Suppressor macrophage (primary cell): ENCODE results near the gene IGSF23.
"Not testable (repeated sequence)": the region's sequence is repeated elsewhere in the genome, so short reads cannot be mapped to it uniquely, and the experiment has no call there.

Source experiments
- DNase-seq, 4 experiments: peaks; one replicate each; pipeline ENCODE4 v3.0.0-alpha.2; 2020 to 2022

Gene IGSF23

DNA sequence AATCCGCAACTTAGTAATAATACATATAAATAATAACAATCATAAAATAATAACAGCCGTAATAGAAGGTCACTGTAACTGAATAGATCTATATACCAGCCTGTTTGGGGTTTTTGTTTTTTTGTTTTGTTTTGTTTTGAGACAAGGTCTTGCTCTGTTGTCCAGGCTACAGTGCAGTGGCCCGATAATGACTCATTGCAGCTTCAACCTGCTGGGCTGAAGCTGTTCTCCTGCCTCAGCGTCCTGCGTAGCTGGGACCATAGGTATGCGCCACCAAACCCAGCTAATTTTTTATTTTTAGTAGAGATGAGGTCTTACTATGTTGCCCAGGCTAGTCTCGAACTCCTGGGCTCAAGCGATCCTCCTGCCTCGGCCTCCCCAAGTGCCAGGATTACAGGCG lies 950 bp downstream of the IGSF23 start:
- DNase-seq = no peak

GRCh38 chr19:44615863-44616247 lies 2.5 kb downstream of the IGSF23 start:
- DNase-seq = no peak

GRCh38 chr19:44617110-44617880 lies 3.9 kb downstream of the IGSF23 start:
- DNase-seq = no peak

GRCh38 chr19:44618640-44619357 lies 5.4 kb downstream of the IGSF23 start:
- DNase-seq = no peak

GRCh38 chr19:44620667-44621066 lies 7.3 kb downstream of the IGSF23 start:
- peak; percentile 20 to 45 (median 32) for DNase-seq

- DNase-seq = no peak
These were observed 8.0 kb downstream of the IGSF23 start for GRCh38 chr19:44621367-44621766.

DNA sequence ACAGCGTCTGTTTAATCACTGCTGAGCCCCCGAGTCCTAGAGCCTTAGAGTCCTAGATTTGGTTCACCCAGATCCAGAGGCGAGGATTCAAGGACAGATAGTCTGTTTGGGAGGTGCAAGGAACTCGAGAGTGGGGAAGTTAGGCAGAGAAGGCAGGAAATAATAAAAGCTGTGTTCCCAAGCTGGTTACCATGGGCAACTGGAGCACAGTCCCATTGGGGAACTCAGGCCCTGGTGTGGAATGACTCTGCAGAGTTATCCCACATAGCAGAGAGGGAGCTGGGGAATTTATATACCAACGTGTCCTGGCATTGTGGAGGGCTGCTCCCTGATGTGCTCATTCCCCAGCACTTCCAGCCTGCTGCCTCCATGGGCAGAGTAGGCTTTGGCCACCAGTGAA lies 9.7 kb downstream of the IGSF23 start:
- DNase-seq = peak; percentile 74 to 88 (median 82)

DNA sequence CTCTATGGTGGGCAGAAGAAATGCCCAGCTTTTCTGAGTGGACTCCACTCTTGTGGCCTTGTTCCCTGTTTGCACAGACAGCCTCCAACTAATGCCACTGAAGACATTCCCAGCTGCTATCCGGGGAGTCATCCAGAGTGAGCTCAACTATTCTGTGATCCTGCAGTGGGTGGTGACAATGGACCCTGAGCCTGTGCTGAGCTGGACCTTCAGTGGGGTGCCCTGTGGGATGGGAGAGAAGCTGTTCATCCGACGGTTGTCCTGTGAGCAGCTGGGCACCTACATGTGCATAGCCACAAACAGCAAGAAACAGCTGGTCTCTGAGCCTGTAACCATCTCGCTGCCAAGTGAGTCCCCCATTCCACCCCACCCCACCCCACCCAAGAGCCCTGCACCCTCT lies 10.3 kb downstream of the IGSF23 start:
- no peak for DNase-seq

GRCh38 chr19:44624840-44625354 lies 11.5 kb downstream of the IGSF23 start:
- no peak for DNase-seq

DNA sequence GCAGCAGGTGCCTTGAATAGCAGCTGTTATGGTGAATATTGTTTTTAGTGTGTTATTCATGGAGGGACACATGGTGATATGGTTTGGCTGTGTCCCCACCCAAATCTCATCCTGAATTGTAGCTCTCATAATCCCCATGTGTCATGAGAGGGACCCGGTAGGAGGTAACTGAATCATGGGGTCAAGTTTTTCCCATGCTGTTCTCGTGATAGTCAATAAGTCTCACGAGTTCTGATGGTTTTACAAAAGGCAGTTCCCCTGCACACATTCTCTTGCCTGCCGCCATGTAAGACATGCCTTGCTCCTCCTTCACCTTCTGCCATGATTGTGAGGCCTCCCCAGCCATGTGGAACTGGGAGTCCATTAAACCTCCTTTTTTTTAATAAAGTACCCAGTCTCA lies 12.3 kb downstream of the IGSF23 start:
- DNase-seq = not testable (repeated sequence)

- DNase-seq = no peak
These were observed 12.8 kb downstream of the IGSF23 start for GRCh38 chr19:44626048-44626624.

- DNase-seq = no peak
These were observed 14.3 kb downstream of the IGSF23 start for GRCh38 chr19:44627631-44628030.

GRCh38 chr19:44628793-44629192 lies 15.4 kb downstream of the IGSF23 start:
- DNase-seq = no peak

DNA sequence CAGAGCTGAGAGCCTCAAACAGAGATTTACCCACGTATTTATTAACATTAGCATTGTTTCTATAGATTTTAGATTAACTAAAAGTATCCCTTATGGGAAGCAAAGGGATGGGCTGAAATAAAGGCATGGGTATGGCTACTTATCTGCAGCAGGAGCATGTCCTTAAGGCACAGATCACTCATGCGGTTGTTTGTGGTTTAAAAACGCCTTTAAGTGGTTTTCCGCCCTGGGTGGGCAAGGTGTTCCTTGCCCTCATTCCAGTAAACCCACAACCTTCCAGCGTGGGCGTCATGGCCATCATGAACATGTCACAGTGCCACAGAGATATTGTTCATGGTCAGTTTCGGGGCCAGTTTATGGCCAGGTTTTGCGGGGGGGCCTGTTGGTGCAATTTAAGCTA lies 18.2 kb downstream of the IGSF23 start:
- DNase-seq = not testable (repeated sequence)

DNA sequence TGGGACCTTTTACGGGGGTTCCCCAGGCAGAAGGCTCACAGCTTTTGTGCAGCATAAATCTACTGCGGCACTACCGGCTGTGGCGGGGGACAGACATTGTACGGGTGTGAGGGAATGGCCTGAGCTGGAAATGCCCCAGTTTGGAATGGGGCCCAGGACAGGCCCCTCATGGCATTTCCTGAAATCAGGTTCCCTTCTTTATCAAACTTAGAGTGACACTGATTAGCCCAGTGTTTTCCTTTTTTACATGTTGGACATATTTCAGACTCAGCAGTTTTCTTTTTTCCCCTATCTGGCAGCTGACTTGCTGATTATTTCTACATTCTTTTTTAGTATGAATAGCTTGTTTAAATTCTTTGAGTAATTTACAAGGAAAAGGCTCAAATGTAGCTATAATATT lies 20.7 kb downstream of the IGSF23 start:
- not testable (repeated sequence) for DNase-seq

- no peak for DNase-seq
These were observed 21.4 kb downstream of the IGSF23 start for GRCh38 chr19:44634785-44635184.

GRCh38 chr19:44635581-44636438 lies 22.4 kb downstream of the IGSF23 start:
- DNase-seq = peak; percentile 78 to 91 (median 84)

DNA sequence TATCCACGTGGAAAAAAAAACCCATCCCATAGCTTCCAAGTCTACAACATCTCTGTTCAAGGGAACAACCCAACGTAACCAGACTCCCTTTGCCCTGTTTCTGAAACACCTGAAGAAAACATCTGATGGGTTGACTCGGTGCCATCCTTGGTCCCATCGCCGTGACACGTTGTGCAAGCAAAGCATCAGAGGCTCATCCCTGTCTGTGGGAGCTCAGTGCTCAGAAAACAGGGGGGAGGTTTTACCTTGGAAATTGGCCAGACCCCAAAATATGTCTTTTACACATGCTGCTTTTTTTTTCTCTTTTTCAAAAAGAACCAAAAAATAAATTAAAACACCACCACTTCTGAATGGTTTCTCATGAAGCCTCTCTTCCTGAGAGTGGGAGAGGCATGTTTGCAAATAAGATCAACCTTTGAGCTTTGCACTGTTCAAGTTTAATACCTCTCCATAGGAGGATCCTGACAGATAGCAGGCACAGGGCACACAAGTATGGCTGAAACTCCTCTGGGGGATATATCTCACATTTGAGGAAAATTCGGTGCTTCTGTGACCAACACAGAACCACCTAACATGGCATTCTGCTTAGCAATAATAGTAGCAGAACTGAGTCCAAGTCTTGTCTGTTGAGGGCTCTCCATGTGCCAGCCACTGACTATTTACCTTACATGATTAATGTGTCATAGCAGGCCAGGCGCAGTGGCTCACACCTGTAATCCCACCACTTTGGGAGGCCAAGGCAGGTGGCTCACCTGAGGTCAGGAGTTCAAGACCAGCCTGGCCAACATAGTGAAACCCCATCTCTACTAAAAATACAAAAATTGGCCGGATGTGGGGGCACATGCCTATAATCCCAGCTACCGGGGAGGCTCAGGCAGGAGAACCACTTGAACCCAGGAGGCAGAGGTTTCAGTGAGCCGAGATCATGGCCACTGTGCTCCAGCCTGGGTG lies 23.4 kb downstream of the IGSF23 start:
- no peak for DNase-seq

GRCh38 chr19:44637390-44637764 lies 24.0 kb downstream of the IGSF23 start:
- no peak for DNase-seq

DNA sequence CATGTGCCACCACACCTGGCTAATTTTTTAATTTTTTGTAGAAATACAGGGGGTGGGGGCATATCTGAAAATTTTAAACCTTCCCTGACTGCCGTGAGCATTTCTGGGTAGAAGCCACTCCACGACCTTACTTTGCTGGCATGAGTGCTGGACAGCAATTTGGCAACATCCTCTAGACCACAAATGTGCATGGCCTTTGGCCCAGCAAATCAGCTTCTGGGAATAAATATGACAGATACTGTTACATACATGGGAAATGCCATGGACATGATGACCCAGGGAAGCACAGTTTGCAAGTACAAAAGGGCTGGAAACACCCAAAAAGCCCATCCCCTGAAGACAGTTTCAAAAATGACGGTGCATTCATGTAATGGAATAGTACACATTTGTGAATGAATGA lies 27.2 kb downstream of the IGSF23 start:
- DNase-seq = peak in 1 of 4 experiments; percentile 27

- peak in 2 of 4 experiments; percentile 17 to 29 for DNase-seq
These were observed 28.3 kb downstream of the IGSF23 start for GRCh38 chr19:44641501-44642265.
